IMR-90 (cell line): ENCODE results near the gene NCBP2. TPM values are rescaled to one million over a fixed set of nuclear protein-coding genes. Genes with fewer than 3 reads are reported as not detected.

ENCODE experiments used
- ATAC-seq: fragments of 200-7000 bp; cut with Tn5 transposase; 2 replicates; pipeline ENCODE4 v1.9.1; 2020; ENCODE audit warnings: low read depth, mild to moderate bottlenecking, moderate library complexity
- BruUV-seq: library from RNA; stranded (reverse); fragments of 400-500 nt; replicated peaks from 2 replicates; lab custom pipeline; 2021; lab: Mats Ljungman, UMichigan
- CTCF ChIA-PET: fragments of 300-600 bp; formaldehyde crosslinking; extraction: SDS; loops from one replicate; lab custom pipeline; 2021; ENCODE audit warnings: antibody characterized with exemption; lab: Yijun Ruan, JAX
- POLR2A ChIA-PET: fragments of 300-600 bp; sonication (Branson Sonifier 250); formaldehyde crosslinking; loops from one replicate; lab custom pipeline; 2022; ENCODE audit warnings: antibody characterized with exemption; ENCODE audit not compliant: unreplicated experiment; lab: Charles Lee
- DNase-seq: peaks from one replicate; pipeline ENCODE4 v3.0.0; 2013
- H2AFZ ChIP-seq: replicated peaks from 2 replicates; pipeline ENCODE3; 2013; ENCODE audit warnings: low read length, mild to moderate bottlenecking; ENCODE audit not compliant: poor library complexity
- H2AK5ac ChIP-seq: 2 replicates; pipeline ENCODE4 v1.6.1; 2013; ENCODE audit warnings: low read depth, low read length, inconsistent platforms
- H2AK9ac ChIP-seq: replicated peaks from 2 replicates; pipeline ENCODE3; 2013; ENCODE audit warnings: mild to moderate bottlenecking, low read depth, low read length, moderate library complexity; ENCODE audit not compliant: poor library complexity
- H2BK120ac ChIP-seq: 2 replicates; pipeline ENCODE4 v1.6.1; 2013; ENCODE audit warnings: low read depth, low read length, inconsistent platforms
- H2BK15ac ChIP-seq: 3 replicates; pipeline ENCODE4 v1.6.1; 2013; ENCODE audit warnings: low read depth, low read length, inconsistent platforms
- H2BK20ac ChIP-seq: 2 replicates; pipeline ENCODE4 v1.6.1; 2013; ENCODE audit warnings: low read depth, mild to moderate bottlenecking, inconsistent platforms, low read length, moderate library complexity
- H2BK5ac ChIP-seq: 2 replicates; pipeline ENCODE4 v1.6.1; 2013; ENCODE audit warnings: mild to moderate bottlenecking, low read depth, low read length, inconsistent platforms; ENCODE audit not compliant: poor library complexity, severe bottlenecking
- H3K14ac ChIP-seq: replicated peaks from 2 replicates; pipeline ENCODE4 v1.6.1; 2013; ENCODE audit warnings: low read depth, low read length, inconsistent platforms
- H3K18ac ChIP-seq: 2 replicates; pipeline ENCODE4 v1.6.1; 2013; ENCODE audit warnings: low read depth, low read length, control low read depth
- H3K23ac ChIP-seq: 2 replicates; pipeline ENCODE4 v1.6.1; 2013; ENCODE audit warnings: low read depth, low read length, inconsistent platforms
- H3K27ac ChIP-seq: 2 replicates; pipeline ENCODE4 v1.5.1; 2013; ENCODE audit warnings: mild to moderate bottlenecking, control low read depth, low read length; ENCODE audit not compliant: insufficient read depth
- H3K27me3 ChIP-seq: 2 replicates; pipeline ENCODE4 v1.6.1; 2013; ENCODE audit warnings: low read length; ENCODE audit not compliant: control insufficient read depth, insufficient read depth
- H3K36me3 ChIP-seq: 2 replicates; pipeline ENCODE4 v1.6.1; 2013; ENCODE audit warnings: low read length, mixed read lengths; ENCODE audit not compliant: control insufficient read depth, insufficient read depth
- H3K4ac ChIP-seq: 2 replicates; pipeline ENCODE4 v1.6.1; 2013; ENCODE audit warnings: low read depth, low read length, inconsistent platforms
- H3K4me1 ChIP-seq: 2 replicates; pipeline ENCODE4 v1.6.1; 2013; ENCODE audit warnings: low read length, mixed read lengths; ENCODE audit not compliant: control insufficient read depth, insufficient read depth
- H3K4me2 ChIP-seq: 2 replicates; pipeline ENCODE4 v1.6.1; 2013; ENCODE audit warnings: low read depth, mild to moderate bottlenecking, control low read depth, low read length, moderate library complexity
- H3K4me3 ChIP-seq: 2 replicates; pipeline ENCODE4 v1.5.1; 2013; ENCODE audit warnings: low read depth, mild to moderate bottlenecking, control low read depth, low read length, moderate library complexity; ENCODE audit not compliant: insufficient read depth
- H3K56ac ChIP-seq: 2 replicates; pipeline ENCODE4 v1.6.1; 2013; ENCODE audit warnings: low read length, inconsistent platforms; ENCODE audit not compliant: insufficient read depth; ENCODE audit errors: extremely low read depth
- H3K79me1 ChIP-seq, 2 experiments: 2 replicates each; pipeline ENCODE4 v1.6.1; 2013; ENCODE audit warnings: low read length in 2 of 2, inconsistent platforms in 1 of 2, low read depth in 1 of 2
- H3K9ac ChIP-seq: 2 replicates; pipeline ENCODE4 v1.6.1; 2013; ENCODE audit warnings: low read depth, low read length, control low read depth
- H3K9me1 ChIP-seq: 2 replicates; pipeline ENCODE4 v1.6.1; 2013; ENCODE audit warnings: low read length, inconsistent platforms; ENCODE audit not compliant: insufficient read depth
- H3K9me3 ChIP-seq: 2 replicates; pipeline ENCODE4 v1.6.1; 2013; ENCODE audit warnings: low read length; ENCODE audit not compliant: control insufficient read depth, insufficient read depth
- H4K20me1 ChIP-seq: 2 replicates; pipeline ENCODE4 v1.6.1; 2013; ENCODE audit warnings: low read length, inconsistent platforms; ENCODE audit not compliant: insufficient read depth
- H4K5ac ChIP-seq: 2 replicates; pipeline ENCODE4 v1.6.1; 2013; ENCODE audit warnings: mild to moderate bottlenecking, low read depth, low read length, control low read depth
- H4K8ac ChIP-seq, 2 experiments: 2 replicates each; pipeline ENCODE4 v1.6.1; 2013; ENCODE audit warnings: low read depth in 2 of 2, low read length in 2 of 2, control low read depth in 1 of 2, inconsistent platforms in 1 of 2
- H4K91ac ChIP-seq: 2 replicates; pipeline ENCODE4 v1.6.1; 2013; ENCODE audit warnings: low read depth, low read length, inconsistent platforms; ENCODE audit not compliant: insufficient read depth
- BHLHE40 ChIP-seq: fragments of 150-350 bp; IDR thresholded peaks from 2 replicates; pipeline ENCODE4 v1.6.1; 2016; ENCODE audit warnings: mild to moderate bottlenecking, low read depth, low read length
- CEBPB ChIP-seq: IDR thresholded peaks from 2 replicates; pipeline ENCODE4 v1.6.1; 2012; ENCODE audit warnings: low read depth, low read length, improper control_type of control experiment
- CHD1 ChIP-seq: IDR thresholded peaks from 2 replicates; pipeline ENCODE4 v1.6.1; 2012; ENCODE audit warnings: low read depth, low read length, improper control_type of control experiment
- CTCF ChIP-seq: conservative IDR thresholded peaks from 2 replicates; pipeline ENCODE4 v1.5.1; 2012; ENCODE audit warnings: mild to moderate bottlenecking, low read depth, low read length, improper control_type of control experiment
- ELK1 ChIP-seq: fragments of 150-350 bp; IDR thresholded peaks from 2 replicates; pipeline ENCODE4 v1.6.1; 2016; ENCODE audit warnings: low read depth, mild to moderate bottlenecking, low read length, moderate library complexity, borderline replicate concordance
- FOS ChIP-seq: fragments of 150-350 bp; IDR thresholded peaks from 2 replicates; pipeline ENCODE4 v1.6.1; 2016; ENCODE audit warnings: low read depth, low read length
- MAFK ChIP-seq: IDR thresholded peaks from 2 replicates; pipeline ENCODE4 v1.6.1; 2012; ENCODE audit warnings: low read depth, low read length, improper control_type of control experiment
- MAZ ChIP-seq: IDR thresholded peaks from 2 replicates; pipeline ENCODE4 v1.6.1; 2012; ENCODE audit warnings: low read depth, mild to moderate bottlenecking, low read length, improper control_type of control experiment, moderate library complexity, borderline replicate concordance
- MXI1 ChIP-seq: IDR thresholded peaks from 2 replicates; pipeline ENCODE4 v1.6.1; 2012; ENCODE audit warnings: low read depth, mild to moderate bottlenecking, low read length, moderate library complexity, borderline replicate concordance
- NFE2L2 ChIP-seq: fragments of 150-350 bp; IDR thresholded peaks from 2 replicates; pipeline ENCODE4 v1.6.1; 2016; ENCODE audit warnings: low read depth, mild to moderate bottlenecking, low read length
- POLR2A ChIP-seq: IDR thresholded peaks from 2 replicates; pipeline ENCODE4 v1.6.1; 2012; ENCODE audit warnings: mild to moderate bottlenecking, low read depth, low read length
- RAD21 ChIP-seq: IDR thresholded peaks from 2 replicates; pipeline ENCODE4 v1.6.1; 2012; ENCODE audit warnings: low read length, improper control_type of control experiment
- RCOR1 ChIP-seq: IDR thresholded peaks from 2 replicates; pipeline ENCODE4 v1.6.1; 2012; ENCODE audit warnings: mild to moderate bottlenecking, low read length, improper control_type of control experiment; ENCODE audit not compliant: insufficient replicate concordance
- RFX5 ChIP-seq: IDR thresholded peaks from 2 replicates; pipeline ENCODE4 v1.8.0; 2012; ENCODE audit warnings: low read depth, mild to moderate bottlenecking, low read length, moderate library complexity
- SMC3 ChIP-seq: fragments of 150-350 bp; IDR thresholded peaks from 2 replicates; pipeline ENCODE4 v1.6.1; 2016; ENCODE audit warnings: low read depth, mild to moderate bottlenecking, antibody characterized with exemption, low read length, moderate library complexity
- WGBS, 2 experiments: methylation state at CpG; one replicate each; pipeline versions ENCODE4 v1.1.5 to v1.1.7; 2013; ENCODE audit warnings: missing lambda C conversion rate in 2 of 2; ENCODE audit not compliant: insufficient read length in 1 of 2; ENCODE audit errors: extremely low coverage in 2 of 2; 5-methylcytosine and 5-hydroxymethylcytosine counted together
- dilution Hi-C: fragments of 300-500 bp; cut with HindIII; formaldehyde crosslinking; loops from one replicate; pipeline ENCODE4 v1.14.3; 2018; ENCODE audit warnings: low sequenced_read_pairs; ENCODE audit not compliant: unreplicated experiment
- in situ Hi-C: fragments of 300-500 bp; cut with MboI; formaldehyde crosslinking; loops from 3 replicates; pipeline ENCODE4 v1.14.3; 2019; ENCODE audit warnings: low sequenced_read_pairs, inconsistent platforms, mixed read lengths
- intact Hi-C: fragments of 100-400 bp; cut with micrococcal nuclease; formaldehyde crosslinking; loops from 2 replicates; pipeline ENCODE4 v1.10.0; 2022
- polyA plus RNA-seq, 3 experiments: library from polyadenylated mRNA; depleted of rRNA; stranded (reverse); fragments of >200 nt; gene quantifications; 2 replicates each; pipeline ENCODE4 v1.2.3, GENCODE V29; 2012; ENCODE audit warnings: low replicate concordance in 1 of 3
- total RNA-seq: library from RNA; depleted of rRNA; stranded (reverse); fragments of >200 nt; gene quantifications from 2 replicates; pipeline ENCODE4 v1.2.3, GENCODE V29; 2012

Gene NCBP2
- total and polyA plus RNA-seq, 2 of the 4 experiments (the other 2 are of a cell fraction) = 42.8 to 73.6 TPM

DNA sequence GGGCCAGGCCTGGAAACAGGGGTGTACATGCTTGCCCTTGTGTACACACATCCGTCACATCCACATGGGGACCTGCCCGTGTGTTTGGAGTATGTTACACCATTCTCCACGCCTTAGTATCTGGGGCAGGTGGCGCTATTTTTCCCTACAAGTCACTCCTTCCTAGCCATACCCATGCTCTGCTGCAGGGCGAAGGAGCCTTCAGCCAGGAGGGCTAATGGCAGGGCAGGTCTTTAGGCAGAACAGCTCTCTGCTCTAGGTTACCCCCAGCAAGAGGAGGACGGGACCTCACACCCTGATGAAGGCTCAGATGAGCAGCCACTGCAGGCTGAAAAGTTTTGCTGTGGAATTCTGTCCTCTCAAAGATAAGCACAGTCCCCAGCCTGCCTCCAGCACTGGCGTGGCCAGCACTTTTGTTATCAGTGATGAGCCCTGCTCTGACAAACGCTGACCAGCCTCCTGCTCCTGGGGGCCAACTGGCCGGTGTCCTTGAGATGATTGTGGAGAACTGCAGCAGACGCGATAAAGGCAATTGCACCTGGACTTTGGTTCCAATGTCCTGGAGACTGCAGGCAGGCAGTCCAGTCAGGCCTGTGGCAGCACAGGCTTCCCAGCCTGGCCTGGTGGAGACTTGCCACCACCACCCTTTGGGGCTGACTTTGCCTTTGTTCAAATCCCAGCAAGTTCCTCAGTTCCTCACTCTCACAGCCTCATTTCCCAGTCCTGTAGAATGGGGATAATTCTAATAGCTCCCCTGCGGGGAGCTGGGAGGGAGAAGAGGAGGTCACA, 46.1 kb upstream of the NCBP2 start:
- Histone ChIP-seq H3K79me1 (no peaks in the 10 kb centered on the region), H3K36me3 (no peaks in the 10 kb centered on the region), H3K27me3 (peaks cover 42% of the 10 kb centered on the region), H3K4me3 (no peak overlapping the region), H2AK9ac (peak overlapping the region; percentile 28), H4K20me1 (no peaks in the 10 kb centered on the region), H3K4ac (no peak overlapping the region), H3K14ac (no peak overlapping the region), H2AFZ (peak overlapping the region; percentile 37), H3K9me3 (peaks cover under 1% of the 10 kb centered on the region; the same call in 1 of the 2 replicates), H3K9ac (no peak overlapping the region), H2AK5ac (no peak overlapping the region), H3K9me1 (no peaks in the 10 kb centered on the region), H3K23ac (no peak overlapping the region; the same call in 1 of the 2 replicates), H2BK5ac (no peak overlapping the region), H3K18ac (no peak overlapping the region), H4K5ac (no peak overlapping the region), H2BK120ac (no peak overlapping the region), H3K4me2 (no peak overlapping the region), H4K8ac (no peak overlapping the region), H2BK20ac (no peak overlapping the region), H4K91ac (no peak overlapping the region), H3K56ac (no peak overlapping the region), H3K27ac (no peak overlapping the region), H2BK15ac (no peak overlapping the region), H3K4me1 (no peaks in the 10 kb centered on the region)
- dilution Hi-C loops (no loop called here), intact Hi-C loops (no loop called here), in situ Hi-C loops (no loop called here)
- no TSS peak for BruUV-seq
- DNase-seq = no peak
- ChIA-PET POLR2A (no interaction called here), CTCF (no interaction called here)
- peak; percentile 35; the same call in 1 of the 2 replicates for ATAC-seq
- WGBS, 2 experiments = no CpG with 5 or more reads among the region's 12 CpGs
- no peak for TF ChIP-seq CTCF
- TF ChIP-seq MAFK = no peak
- no peak for TF ChIP-seq FOS
- TF ChIP-seq ELK1 = no peak
- TF ChIP-seq CEBPB = no peak
- no peak for TF ChIP-seq SMC3
- TF ChIP-seq BHLHE40 = no peak
- no peak for TF ChIP-seq CHD1
- TF ChIP-seq NFE2L2 = no peak
- TF ChIP-seq RAD21 = no peak
- no peak for TF ChIP-seq RCOR1
- TF ChIP-seq MXI1 = no peak
- no peak for TF ChIP-seq POLR2A
- no peak for TF ChIP-seq RFX5
- TF ChIP-seq MAZ = no peak
